K562 (cell line): ENCODE measurements around the gene GUCY1A2. TPM values are rescaled to one million over a fixed set of nuclear protein-coding genes. Genes with fewer than 3 reads are reported as not detected.

ENCODE experiments used
- ATAC-seq: fragments of 200-7000 bp; cut with Tn5 transposase; 3 replicates; pipeline ENCODE4 v1.9.1; 2020; ENCODE audit warnings: moderate library complexity
- BruUV-seq: library from RNA; stranded (reverse); fragments of 400-500 nt; replicated peaks from 2 replicates; lab custom pipeline; 2021; lab: Mats Ljungman, UMichigan
- CTCF ChIA-PET: fragments of 300-600 bp; formaldehyde crosslinking; extraction: SDS; loops from one replicate; lab custom pipeline; 2021; ENCODE audit warnings: low intra/inter-chr PET ratio; lab: Yijun Ruan, JAX
- POLR2A ChIA-PET: fragments of 300-600, 350-650 bp; sonication (Branson Sonifier 250); formaldehyde crosslinking; extraction: SDS; loops from one replicate; lab custom pipeline; 2021; ENCODE audit warnings: antibody characterized with exemption, inconsistent platforms; lab: Yijun Ruan, JAX
- DNase-seq, 4 experiments: peaks; one replicate each; pipeline versions ENCODE4 v3.0.0 to v3.0.0-alpha.2; 2011 to 2018; ENCODE audit warnings: low spot score in 3 of 4, mixed read lengths in 3 of 4; ENCODE audit errors: extremely low read depth in 1 of 4
- FAIRE-seq: peaks from 2 replicates; lab custom pipeline; 2011; peaks lifted over from hg19 to GRCh38; lab: Jason Lieb, UNC
- H2AFZ ChIP-seq: 2 replicates; pipeline ENCODE4 v1.6.0; 2011; ENCODE audit warnings: low read depth, low read length, control low read depth, inconsistent platforms
- H3K27ac ChIP-seq: fragments of 200-600 bp; 3 replicates; pipeline ENCODE4 v1.8.0; 2011; ENCODE audit warnings: low read depth, mild to moderate bottlenecking, control low read depth, inconsistent platforms, low read length, moderate library complexity, mixed read lengths; ENCODE audit errors: extremely low read depth
- H3K27me3 ChIP-seq, 2 experiments: fragments of 300-600 bp in 1 of 2; 2 replicates in 1 of 2; 3 replicates in 1 of 2; pipeline versions ENCODE4 v1.6.0 to v1.8.0; 2011; ENCODE audit warnings: inconsistent platforms in 2 of 2, low read length in 2 of 2, mild to moderate bottlenecking in 1 of 2, mixed read lengths in 1 of 2, moderate library complexity in 1 of 2; ENCODE audit not compliant: control insufficient read depth in 2 of 2, insufficient read depth in 2 of 2
- H3K36me3 ChIP-seq: fragments of 300-600 bp; 3 replicates; pipeline ENCODE4 v1.8.0; 2011; ENCODE audit warnings: mild to moderate bottlenecking, low read length, inconsistent platforms; ENCODE audit not compliant: control insufficient read depth, insufficient read depth
- H3K4me1 ChIP-seq, 2 experiments: fragments of 200-600 bp in 1 of 2; replicated peaks in 1 of 2; 2 replicates in 1 of 2; 3 replicates in 1 of 2; pipeline versions ENCODE4 v1.5.1 to v1.8.0; 2011; ENCODE audit warnings: inconsistent platforms in 2 of 2, low read length in 2 of 2, mild to moderate bottlenecking in 1 of 2, mixed read lengths in 1 of 2, moderate library complexity in 1 of 2; ENCODE audit not compliant: control insufficient read depth in 2 of 2, insufficient read depth in 2 of 2
- H3K4me2 ChIP-seq: 2 replicates; pipeline ENCODE4 v1.6.1; 2011; ENCODE audit warnings: low read length, control low read depth, inconsistent platforms, mixed read lengths; ENCODE audit not compliant: insufficient read depth
- H3K4me3 ChIP-seq: fragments of 200-600 bp; sonication (generic), shearing (Covaris generic); 2 replicates; pipeline ENCODE4 v1.5.1; 2016; ENCODE audit warnings: control low read depth, inconsistent platforms
- H3K79me2 ChIP-seq: fragments of 200-600 bp; 3 replicates; pipeline ENCODE4 v1.8.0; 2011; ENCODE audit warnings: low read length, inconsistent platforms; ENCODE audit not compliant: control insufficient read depth, insufficient read depth
- H3K9ac ChIP-seq, 2 experiments: 2 replicates each; pipeline versions ENCODE4 v1.6.0 to v1.6.1; 2011; ENCODE audit warnings: low read depth in 2 of 2, low read length in 2 of 2, control low read depth in 1 of 2, inconsistent platforms in 1 of 2, mild to moderate bottlenecking in 1 of 2, mixed read lengths in 1 of 2; ENCODE audit not compliant: insufficient read depth in 1 of 2
- H3K9me1 ChIP-seq: one replicate; pipeline ENCODE4 v1.6.0; 2011; ENCODE audit warnings: inconsistent platforms, mild to moderate bottlenecking, low read length, moderate library complexity; ENCODE audit not compliant: control insufficient read depth, insufficient read depth
- H3K9me3 ChIP-seq: replicated peaks from 2 replicates; pipeline ENCODE4 v1.5.1; 2011; ENCODE audit warnings: low read depth, low read length, inconsistent platforms; ENCODE audit not compliant: control insufficient read depth, insufficient read depth
- H4K20me1 ChIP-seq: replicated peaks from 2 replicates; pipeline ENCODE4 v1.6.1; 2011; ENCODE audit warnings: low read length, inconsistent platforms, mixed read lengths; ENCODE audit not compliant: control insufficient read depth, insufficient read depth
- KLF1 ChIP-seq: fragments of 450-650 bp; IDR thresholded peaks from 2 replicates; pipeline ENCODE4 v1.6.1; 2016; ENCODE audit warnings: missing genetic modification characterization, missing compliant biosample characterization
- MIER1 ChIP-seq: fragments of 450-650 bp; IDR thresholded peaks from 2 replicates; pipeline ENCODE4 v1.6.1; 2016; ENCODE audit warnings: antibody characterized with exemption, mild to moderate bottlenecking, low read depth
- PRPF4 ChIP-seq: fragments of 200-400 bp; formaldehyde crosslinking; IDR thresholded peaks from one replicate; pipeline ENCODE4 v1.6.1; 2017; ENCODE audit warnings: low read length, low read depth, mild to moderate bottlenecking; ENCODE audit not compliant: insufficient read depth, poor library complexity, severe bottlenecking
- SLC30A9 ChIP-seq: fragments of 250-450 bp; sonication (Bioruptor Pico); IDR thresholded peaks from 2 replicates; pipeline ENCODE4 v1.8.0; 2022; ENCODE audit warnings: mild to moderate bottlenecking, moderate library complexity
- TAF9B ChIP-seq: fragments of 450-650 bp; IDR thresholded peaks from 2 replicates; pipeline ENCODE4 v1.6.1; 2018; ENCODE audit warnings: mild to moderate bottlenecking; ENCODE audit not compliant: partially characterized antibody
- ZNF12 ChIP-seq: sonication (generic); formaldehyde crosslinking; IDR thresholded peaks from 2 replicates; pipeline ENCODE4 v1.4.0; 2020; ENCODE audit warnings: mild to moderate bottlenecking, missing genetic modification reagents
- ZNF717 ChIP-seq: fragments of 250-450 bp; sonication (Bioruptor Pico); IDR thresholded peaks from 2 replicates; pipeline ENCODE4 v1.5.0; 2021
- in situ Hi-C: fragments of 300-500 bp; cut with MboI; formaldehyde crosslinking; loops from 4 replicates; pipeline ENCODE4 v1.15.0; 2018; ENCODE audit warnings: inconsistent platforms, mixed read lengths
- intact Hi-C: fragments of 100-400 bp; cut with micrococcal nuclease; formaldehyde crosslinking; loops from 2 replicates; pipeline ENCODE4 v1.14.2; 2022
- polyA plus RNA-seq, 8 experiments: library from polyadenylated mRNA; depleted of rRNA in 4 of 8; stranded (reverse) in 5 of 8; unstranded in 3 of 8; fragments of >200 nt; fragmentation: Nextera tagmentation in 2 of 8; fragmentation: Illumina TruSeq in 1 of 8; extraction: Ambion mirVana in 2 of 8; extraction: Trizol in 1 of 8; gene quantifications; 2 replicates each; pipeline versions ENCODE4 v1.2.1 to v1.2.3, GENCODE V29; 2011 to 2014; ENCODE audit warnings: inconsistent platforms in 1 of 8, missing spikeins in 1 of 8
- total RNA-seq, 7 experiments: library from RNA; depleted of rRNA in 6 of 7; stranded (reverse); fragments of >200 nt in 6 of 7; fragmentation: Illumina TruSeq in 2 of 7; extraction: Trizol in 2 of 7; gene quantifications; 2 replicates each; pipeline versions ENCODE4 v1.2.1 to v1.2.3, GENCODE V29; 2011 to 2021; ENCODE audit warnings: low replicate concordance in 1 of 7
- TF ChIP-seq, protein P1 (sequence below): fragments of 450-650 bp; IDR thresholded peaks from 2 replicates; pipeline ENCODE4 v1.7.1; 2018; ENCODE audit warnings: mild to moderate bottlenecking, low read depth; ENCODE audit not compliant: partially characterized antibody
- TF ChIP-seq, protein P2 (sequence below): fragments of 450-650 bp; IDR thresholded peaks from 2 replicates; pipeline ENCODE4 v1.6.1; 2016; ENCODE audit warnings: low read depth
- TF ChIP-seq, protein P3 (sequence below): fragments of 250-450 bp; sonication (Bioruptor Pico); IDR thresholded peaks from 2 replicates; pipeline ENCODE4 v1.9.0; 2021; ENCODE audit warnings: mild to moderate bottlenecking, inconsistent platforms

The GUCY1A2 gene
- total and polyA plus RNA-seq, 9 of the 15 experiments (the other 6 are each of a cell fraction or from before 2014, with no cell fraction given), result under 0.01 to 0.04 TPM; not detected in 7

DNA sequence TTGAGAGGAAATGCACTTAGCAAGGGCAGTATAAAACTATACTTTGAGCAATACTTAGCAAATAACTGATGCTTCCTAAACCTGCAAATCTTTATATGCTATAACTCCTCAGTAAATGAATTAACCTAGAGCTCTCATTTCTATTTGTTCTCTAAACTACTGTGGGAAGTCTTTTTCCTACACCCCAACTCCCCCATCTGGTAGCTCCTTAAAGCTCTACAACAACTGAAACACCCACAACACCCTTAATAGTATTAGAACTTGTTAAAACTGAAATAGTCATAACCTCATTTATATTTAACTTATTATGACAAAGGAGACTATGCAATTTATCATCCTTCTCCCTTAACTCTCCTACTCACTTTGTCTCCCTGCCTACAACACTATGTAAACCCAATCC, 43.4 kb downstream of the GUCY1A2 start:
- Histone ChIP-seq H3K27ac (no peak overlapping the region), H3K9me1 (no peaks in the 10 kb centered on the region), H3K79me2 (no peaks in the 10 kb centered on the region), H3K36me3 (no peaks in the 10 kb centered on the region), H3K4me1 (no peaks in the 10 kb centered on the region), H4K20me1 (no peaks in the 10 kb centered on the region)
- POLR2A ChIA-PET, result no interaction called here
- no peak for DNase-seq
- CTCF ChIA-PET, result no interaction called here
- TF ChIP-seq, protein P1, sequence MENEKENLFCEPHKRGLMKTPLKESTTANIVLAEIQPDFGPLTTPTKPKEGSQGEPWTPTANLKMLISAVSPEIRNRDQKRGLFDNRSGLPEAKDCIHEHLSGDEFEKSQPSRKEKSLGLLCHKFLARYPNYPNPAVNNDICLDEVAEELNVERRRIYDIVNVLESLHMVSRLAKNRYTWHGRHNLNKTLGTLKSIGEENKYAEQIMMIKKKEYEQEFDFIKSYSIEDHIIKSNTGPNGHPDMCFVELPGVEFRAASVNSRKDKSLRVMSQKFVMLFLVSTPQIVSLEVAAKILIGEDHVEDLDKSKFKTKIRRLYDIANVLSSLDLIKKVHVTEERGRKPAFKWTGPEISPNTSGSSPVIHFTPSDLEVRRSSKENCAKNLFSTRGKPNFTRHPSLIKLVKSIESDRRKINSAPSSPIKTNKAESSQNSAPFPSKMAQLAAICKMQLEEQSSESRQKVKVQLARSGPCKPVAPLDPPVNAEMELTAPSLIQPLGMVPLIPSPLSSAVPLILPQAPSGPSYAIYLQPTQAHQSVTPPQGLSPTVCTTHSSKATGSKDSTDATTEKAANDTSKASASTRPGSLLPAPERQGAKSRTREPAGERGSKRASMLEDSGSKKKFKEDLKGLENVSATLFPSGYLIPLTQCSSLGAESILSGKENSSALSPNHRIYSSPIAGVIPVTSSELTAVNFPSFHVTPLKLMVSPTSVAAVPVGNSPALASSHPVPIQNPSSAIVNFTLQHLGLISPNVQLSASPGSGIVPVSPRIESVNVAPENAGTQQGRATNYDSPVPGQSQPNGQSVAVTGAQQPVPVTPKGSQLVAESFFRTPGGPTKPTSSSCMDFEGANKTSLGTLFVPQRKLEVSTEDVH, result no peak
- TF ChIP-seq KLF1 (tag) (no peak), ZNF12 (CRISPR knock-in tag) (no peak), MIER1 (no peak), ZNF717 (CRISPR knock-in tag) (no peak), PRPF4 (no peak), TAF9B (no peak), SLC30A9 (CRISPR knock-in tag) (no peak)
- TF ChIP-seq, protein P2, sequence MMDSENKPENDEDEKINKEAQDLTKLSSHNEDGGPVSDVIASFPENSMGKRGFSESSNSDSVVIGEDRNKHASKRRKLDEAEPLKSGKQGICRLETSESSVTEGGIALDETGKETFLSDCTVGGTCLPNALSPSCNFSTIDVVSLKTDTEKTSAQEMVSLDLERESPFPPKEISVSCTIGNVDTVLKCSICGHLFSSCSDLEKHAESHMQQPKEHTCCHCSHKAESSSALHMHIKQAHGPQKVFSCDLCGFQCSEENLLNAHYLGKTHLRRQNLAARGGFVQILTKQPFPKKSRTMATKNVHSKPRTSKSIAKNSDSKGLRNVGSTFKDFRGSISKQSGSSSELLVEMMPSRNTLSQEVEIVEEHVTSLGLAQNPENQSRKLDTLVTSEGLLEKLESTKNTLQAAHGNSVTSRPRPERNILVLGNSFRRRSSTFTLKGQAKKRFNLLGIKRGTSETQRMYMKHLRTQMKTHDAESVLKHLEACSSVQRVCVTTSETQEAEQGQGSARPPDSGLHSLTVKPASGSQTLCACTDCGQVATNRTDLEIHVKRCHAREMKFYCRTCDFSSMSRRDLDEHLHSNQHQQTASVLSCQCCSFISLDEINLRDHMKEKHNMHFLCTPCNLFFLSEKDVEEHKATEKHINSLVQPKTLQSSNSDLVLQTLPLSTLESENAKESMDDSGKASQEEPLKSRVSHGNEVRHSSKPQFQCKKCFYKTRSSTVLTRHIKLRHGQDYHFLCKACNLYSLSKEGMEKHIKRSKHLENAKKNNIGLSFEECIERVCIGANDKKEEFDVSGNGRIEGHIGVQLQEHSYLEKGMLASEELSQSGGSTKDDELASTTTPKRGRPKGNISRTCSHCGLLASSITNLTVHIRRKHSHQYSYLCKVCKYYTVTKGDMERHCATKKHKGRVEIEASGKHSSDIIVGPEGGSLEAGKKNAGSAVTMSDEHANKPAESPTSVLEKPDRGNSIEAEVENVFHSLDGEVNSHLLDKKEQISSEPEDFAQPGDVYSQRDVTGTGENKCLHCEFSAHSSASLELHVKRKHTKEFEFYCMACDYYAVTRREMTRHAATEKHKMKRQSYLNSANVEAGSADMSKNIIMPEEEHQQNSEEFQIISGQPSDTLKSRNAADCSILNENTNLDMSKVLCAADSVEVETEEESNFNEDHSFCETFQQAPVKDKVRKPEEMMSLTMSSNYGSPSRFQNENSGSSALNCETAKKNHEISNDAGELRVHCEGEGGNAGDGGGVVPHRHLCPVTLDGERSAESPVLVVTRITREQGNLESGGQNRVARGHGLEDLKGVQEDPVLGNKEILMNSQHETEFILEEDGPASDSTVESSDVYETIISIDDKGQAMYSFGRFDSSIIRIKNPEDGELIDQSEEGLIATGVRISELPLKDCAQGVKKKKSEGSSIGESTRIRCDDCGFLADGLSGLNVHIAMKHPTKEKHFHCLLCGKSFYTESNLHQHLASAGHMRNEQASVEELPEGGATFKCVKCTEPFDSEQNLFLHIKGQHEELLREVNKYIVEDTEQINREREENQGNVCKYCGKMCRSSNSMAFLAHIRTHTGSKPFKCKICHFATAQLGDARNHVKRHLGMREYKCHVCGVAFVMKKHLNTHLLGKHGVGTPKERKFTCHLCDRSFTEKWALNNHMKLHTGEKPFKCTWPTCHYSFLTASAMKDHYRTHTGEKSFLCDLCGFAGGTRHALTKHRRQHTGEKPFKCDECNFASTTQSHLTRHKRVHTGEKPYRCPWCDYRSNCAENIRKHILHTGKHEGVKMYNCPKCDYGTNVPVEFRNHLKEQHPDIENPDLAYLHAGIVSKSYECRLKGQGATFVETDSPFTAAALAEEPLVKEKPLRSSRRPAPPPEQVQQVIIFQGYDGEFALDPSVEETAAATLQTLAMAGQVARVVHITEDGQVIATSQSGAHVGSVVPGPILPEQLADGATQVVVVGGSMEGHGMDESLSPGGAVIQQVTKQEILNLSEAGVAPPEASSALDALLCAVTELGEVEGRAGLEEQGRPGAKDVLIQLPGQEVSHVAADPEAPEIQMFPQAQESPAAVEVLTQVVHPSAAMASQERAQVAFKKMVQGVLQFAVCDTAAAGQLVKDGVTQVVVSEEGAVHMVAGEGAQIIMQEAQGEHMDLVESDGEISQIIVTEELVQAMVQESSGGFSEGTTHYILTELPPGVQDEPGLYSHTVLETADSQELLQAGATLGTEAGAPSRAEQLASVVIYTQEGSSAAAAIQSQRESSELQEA, result no peak
- TF ChIP-seq, protein P3, sequence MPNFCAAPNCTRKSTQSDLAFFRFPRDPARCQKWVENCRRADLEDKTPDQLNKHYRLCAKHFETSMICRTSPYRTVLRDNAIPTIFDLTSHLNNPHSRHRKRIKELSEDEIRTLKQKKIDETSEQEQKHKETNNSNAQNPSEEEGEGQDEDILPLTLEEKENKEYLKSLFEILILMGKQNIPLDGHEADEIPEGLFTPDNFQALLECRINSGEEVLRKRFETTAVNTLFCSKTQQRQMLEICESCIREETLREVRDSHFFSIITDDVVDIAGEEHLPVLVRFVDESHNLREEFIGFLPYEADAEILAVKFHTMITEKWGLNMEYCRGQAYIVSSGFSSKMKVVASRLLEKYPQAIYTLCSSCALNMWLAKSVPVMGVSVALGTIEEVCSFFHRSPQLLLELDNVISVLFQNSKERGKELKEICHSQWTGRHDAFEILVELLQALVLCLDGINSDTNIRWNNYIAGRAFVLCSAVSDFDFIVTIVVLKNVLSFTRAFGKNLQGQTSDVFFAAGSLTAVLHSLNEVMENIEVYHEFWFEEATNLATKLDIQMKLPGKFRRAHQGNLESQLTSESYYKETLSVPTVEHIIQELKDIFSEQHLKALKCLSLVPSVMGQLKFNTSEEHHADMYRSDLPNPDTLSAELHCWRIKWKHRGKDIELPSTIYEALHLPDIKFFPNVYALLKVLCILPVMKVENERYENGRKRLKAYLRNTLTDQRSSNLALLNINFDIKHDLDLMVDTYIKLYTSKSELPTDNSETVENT (CRISPR knock-in tag), result no peak
- TF ChIP-seq, all 486 proteins: peak for 0
- H3K9ac ChIP-seq, result no peak overlapping the region
- no TSS peak for BruUV-seq
- in situ Hi-C loops (no loop called here), intact Hi-C loops (no loop called here)
- H3K9me3 ChIP-seq, result no peaks in the 10 kb centered on the region
- no peak for FAIRE-seq
- H3K4me2 ChIP-seq, result no peak overlapping the region
- H3K4me3 ChIP-seq, result no peak overlapping the region
- no peak overlapping the region for H2AFZ ChIP-seq
- no peak for ATAC-seq
- H3K27me3 ChIP-seq, result no peaks in the 10 kb centered on the region
